KMS-11 (cell line): ENCODE measurements around the gene SLC7A9.

Experiments
- H2AFZ ChIP-seq: fragments of 200-600 bp; sonication (generic); 2 replicates; pipeline ENCODE4 v1.6.1; 2016; ENCODE audit warnings: antibody characterized with exemption, mixed run types, low read depth
- H3K27ac ChIP-seq: fragments of 200-600 bp; sonication (generic); 2 replicates; pipeline ENCODE4 v1.6.1; 2016; ENCODE audit warnings: mild to moderate bottlenecking, mixed run types
- H3K27me3 ChIP-seq: fragments of 200-600 bp; sonication (generic); 2 replicates; pipeline ENCODE4 v1.6.1; 2017; ENCODE audit warnings: mild to moderate bottlenecking, low read depth, mixed run types, moderate library complexity; ENCODE audit not compliant: insufficient read depth
- H3K36me3 ChIP-seq: fragments of 200-600 bp; sonication (generic); 2 replicates; pipeline ENCODE4 v1.6.1; 2017; ENCODE audit warnings: mild to moderate bottlenecking, mixed run types; ENCODE audit not compliant: insufficient read depth
- H3K4me1 ChIP-seq: fragments of 200-600 bp; sonication (generic); 2 replicates; pipeline ENCODE4 v1.6.1; 2016; ENCODE audit warnings: mild to moderate bottlenecking, low read depth, mixed run types; ENCODE audit not compliant: poor library complexity, severe bottlenecking
- H3K4me2 ChIP-seq: fragments of 200-600 bp; sonication (generic); 2 replicates; pipeline ENCODE4 v1.7.0; 2016; ENCODE audit warnings: mild to moderate bottlenecking, mixed run types
- H3K4me3 ChIP-seq: fragments of 200-600 bp; sonication (generic); IDR thresholded peaks from 2 replicates; pipeline ENCODE4 v1.6.1; 2017; ENCODE audit warnings: low read depth, low read length, mixed read lengths; ENCODE audit not compliant: insufficient read depth
- H3K79me2 ChIP-seq: fragments of 200-600 bp; sonication (generic); 2 replicates; pipeline ENCODE4 v1.6.1; 2016; ENCODE audit warnings: low read depth, mixed run types; ENCODE audit not compliant: insufficient read depth
- H3K9ac ChIP-seq: fragments of 200-600 bp; sonication (generic); 2 replicates; pipeline ENCODE4 v1.6.1; 2016; ENCODE audit warnings: mild to moderate bottlenecking, mixed run types
- H4K20me1 ChIP-seq: fragments of 200-600 bp; sonication (generic); 2 replicates; pipeline ENCODE4 v1.6.1; 2016; ENCODE audit warnings: mild to moderate bottlenecking, mixed run types; ENCODE audit not compliant: insufficient read depth
- CTCF ChIP-seq: fragments of 200-600 bp; sonication (generic); conservative IDR thresholded peaks from 2 replicates; pipeline ENCODE4 v1.6.1; 2017; ENCODE audit warnings: low read depth, mild to moderate bottlenecking, antibody characterized with exemption, low read length, moderate library complexity, mixed read lengths

Gene SLC7A9

GRCh38 chr19:32863841-32864240 is 5.7 kb downstream of the SLC7A9 start:
- H3K36me3 ChIP-seq: no peaks in the 10 kb centered on the region
- no peaks in the 10 kb centered on the region for H4K20me1 ChIP-seq
- no peak overlapping the region for H3K4me2 ChIP-seq
- no peak overlapping the region for H3K27ac ChIP-seq
- H3K79me2 ChIP-seq: no peaks in the 10 kb centered on the region
- TF ChIP-seq CTCF: no peak
- no peak overlapping the region for H3K9ac ChIP-seq
- peaks cover 11% of the 10 kb centered on the region for H3K4me1 ChIP-seq
- H2AFZ ChIP-seq: no peak overlapping the region
- H3K4me3 ChIP-seq: no peak overlapping the region
- no peaks in the 10 kb centered on the region for H3K27me3 ChIP-seq

GRCh38 chr19:32863301-32863700 is 6.3 kb downstream of the SLC7A9 start:
- Histone ChIP-seq H3K4me2 (no peak overlapping the region), H3K27ac (no peak overlapping the region), H3K9ac (no peak overlapping the region), H2AFZ (no peak overlapping the region), H4K20me1 (no peaks in the 10 kb centered on the region), H3K79me2 (no peaks in the 10 kb centered on the region), H3K36me3 (no peaks in the 10 kb centered on the region), H3K27me3 (no peaks in the 10 kb centered on the region), H3K4me3 (no peak overlapping the region), H3K4me1 (peaks cover 11% of the 10 kb centered on the region)
- TF ChIP-seq CTCF: no peak

- H3K4me1 ChIP-seq: peaks cover 11% of the 10 kb centered on the region
Measured at GRCh38 chr19:32862741-32863140, 6.8 kb downstream of the SLC7A9 start.

GRCh38 chr19:32862173-32862572 is 7.4 kb downstream of the SLC7A9 start:
- Histone ChIP-seq H3K4me3 (no peak overlapping the region), H3K9ac (no peak overlapping the region), H3K4me1 (peaks cover 11% of the 10 kb centered on the region), H2AFZ (no peak overlapping the region), H3K27ac (no peak overlapping the region), H4K20me1 (no peaks in the 10 kb centered on the region), H3K4me2 (no peak overlapping the region), H3K36me3 (no peaks in the 10 kb centered on the region), H3K27me3 (no peaks in the 10 kb centered on the region), H3K79me2 (no peaks in the 10 kb centered on the region)
- no peak for TF ChIP-seq CTCF

More at GRCh38 chr19:32862741-32863140, 6.8 kb downstream of the SLC7A9 start:
- no peaks in the 10 kb centered on the region for H3K27me3 ChIP-seq
- no peak overlapping the region for H2AFZ ChIP-seq
- no peaks in the 10 kb centered on the region for H3K79me2 ChIP-seq
- H3K27ac ChIP-seq: no peak overlapping the region
- TF ChIP-seq CTCF: no peak
- H3K4me2 ChIP-seq: no peak overlapping the region
- no peak overlapping the region for H3K4me3 ChIP-seq
- no peaks in the 10 kb centered on the region for H4K20me1 ChIP-seq
- no peaks in the 10 kb centered on the region for H3K36me3 ChIP-seq
- no peak overlapping the region for H3K9ac ChIP-seq
